GM23338 (cell line): ENCODE measurements around the gene CCN5. TPM values are rescaled to one million over a fixed set of nuclear protein-coding genes. Genes with fewer than 3 reads are reported as not detected.

Source experiments
- ATAC-seq: fragments of 200-7000 bp; cut with Tn5 transposase; 3 replicates; pipeline ENCODE4 v1.9.1; 2020
- DNase-seq: peaks from one replicate; pipeline ENCODE4 v3.0.0-alpha.2; 2015; ENCODE audit warnings: low spot score
- H2AFZ ChIP-seq: fragments of 200-600 bp; sonication (generic); 2 replicates; pipeline ENCODE4 v1.8.0; 2016; ENCODE audit warnings: antibody characterized with exemption, mild to moderate bottlenecking, moderate library complexity
- H3F3A ChIP-seq: fragments of 200-600 bp; sonication (generic); replicated peaks from 2 replicates; pipeline ENCODE4 v1.8.0; 2017; ENCODE audit warnings: antibody characterized with exemption, mixed run types, low read depth
- H3K27ac ChIP-seq: fragments of 200-600 bp; sonication (generic); 2 replicates; pipeline ENCODE4 v1.6.1; 2016; ENCODE audit warnings: low read depth
- H3K27me3 ChIP-seq: fragments of 200-600 bp; sonication (generic); 2 replicates; pipeline ENCODE4 v1.8.0; 2016; ENCODE audit warnings: mild to moderate bottlenecking, mixed run types, moderate library complexity; ENCODE audit not compliant: insufficient read depth
- H3K36me3 ChIP-seq: fragments of 200-600 bp; sonication (generic); 2 replicates; pipeline ENCODE4 v1.8.0; 2016; ENCODE audit warnings: mild to moderate bottlenecking; ENCODE audit not compliant: insufficient read depth
- H3K4me1 ChIP-seq: fragments of 200-600 bp; sonication (generic); 2 replicates; pipeline ENCODE4 v1.8.0; 2016; ENCODE audit warnings: mild to moderate bottlenecking, moderate library complexity; ENCODE audit not compliant: insufficient read depth
- H3K4me2 ChIP-seq: fragments of 200-600 bp; sonication (generic); 2 replicates; pipeline ENCODE4 v1.7.1; 2017; ENCODE audit warnings: mixed run types
- H3K4me3 ChIP-seq: fragments of 200-600 bp; sonication (generic); 2 replicates; pipeline ENCODE4 v1.6.1; 2016; ENCODE audit warnings: mixed run types
- H3K79me2 ChIP-seq: fragments of 200-600 bp; sonication (generic); replicated peaks from 2 replicates; pipeline ENCODE4 v1.8.0; 2017; ENCODE audit warnings: mild to moderate bottlenecking; ENCODE audit not compliant: insufficient read depth
- H3K9me2 ChIP-seq: fragments of 200-600 bp; sonication (generic); 2 replicates; pipeline ENCODE4 v1.8.0; 2017; ENCODE audit not compliant: insufficient read depth
- H4K20me1 ChIP-seq: fragments of 200-600 bp; sonication (generic); replicated peaks from 2 replicates; pipeline ENCODE4 v1.8.0; 2017; ENCODE audit warnings: mild to moderate bottlenecking; ENCODE audit not compliant: insufficient read depth
- H3K27ac Mint-ChIP-seq: 2 replicates; pipeline ENCODE4 v1.8.0; 2020; ENCODE audit warnings: inconsistent platforms, mild to moderate bottlenecking, moderate library complexity, mixed read lengths
- H3K27me3 Mint-ChIP-seq: 3 replicates; pipeline ENCODE4 v1.8.0; 2022; ENCODE audit warnings: low read depth, mild to moderate bottlenecking, moderate library complexity, mixed read lengths, inconsistent platforms; ENCODE audit not compliant: insufficient read depth, poor library complexity
- H3K36me3 Mint-ChIP-seq: 3 replicates; pipeline ENCODE4 v1.8.0; 2021; ENCODE audit warnings: low read depth, mild to moderate bottlenecking, inconsistent platforms, moderate library complexity, mixed read lengths
- H3K4me1 Mint-ChIP-seq: 3 replicates; pipeline ENCODE4 v1.8.0; 2020; ENCODE audit warnings: mild to moderate bottlenecking, inconsistent platforms, mixed read lengths
- H3K4me3 Mint-ChIP-seq: 3 replicates; pipeline ENCODE4 v1.8.0; 2021; ENCODE audit warnings: moderate library complexity, mild to moderate bottlenecking, inconsistent platforms, mixed read lengths
- H3K9me3 Mint-ChIP-seq: 3 replicates; pipeline ENCODE4 v1.8.0; 2020; ENCODE audit warnings: moderate library complexity, mild to moderate bottlenecking, inconsistent platforms, mixed read lengths
- CREB1 ChIP-seq: fragments of 250-450 bp; sonication (Bioruptor Pico); IDR thresholded peaks from 2 replicates; pipeline ENCODE4 v1.5.0; 2020; ENCODE audit warnings: low read depth, mild to moderate bottlenecking, moderate library complexity
- EZH2 ChIP-seq: fragments of 200-600 bp; sonication (generic); IDR thresholded peaks from one replicate; pipeline ENCODE4 v1.8.0; 2017; ENCODE audit warnings: antibody characterized with exemption, mild to moderate bottlenecking, low read depth; ENCODE audit not compliant: unreplicated experiment
- EZH2phosphoT487 ChIP-seq: fragments of 200-600 bp; sonication (generic); IDR thresholded peaks from one replicate; pipeline ENCODE4 v1.8.1; 2018; ENCODE audit warnings: antibody characterized with exemption; ENCODE audit not compliant: unreplicated experiment
- STAT1 ChIP-seq: IDR thresholded peaks from one replicate; pipeline ENCODE4 v1.6.1; 2016; ENCODE audit warnings: antibody characterized with exemption; ENCODE audit not compliant: unreplicated experiment
- ZNF331 ChIP-seq: fragments of 250-450 bp; sonication (Bioruptor Pico); IDR thresholded peaks from 2 replicates; pipeline ENCODE4 v1.5.0; 2020; ENCODE audit warnings: low read depth, mild to moderate bottlenecking, moderate library complexity
- polyA plus RNA-seq: library from polyadenylated mRNA; unstranded; fragments of >200 nt; fragmentation: Nextera tagmentation; extraction: Ambion mirVana; gene quantifications from 2 replicates; pipeline ENCODE4 v1.2.1, GENCODE V29; 2016
- total RNA-seq: library from RNA; depleted of rRNA; stranded (reverse); fragments of >200 nt; shearing (Covaris generic); gene quantifications from 2 replicates; pipeline ENCODE4 v1.2.3, GENCODE V29; 2014
- TF ChIP-seq, protein P1 (sequence below): IDR thresholded peaks from 2 replicates; pipeline ENCODE4 v1.6.1; 2016; ENCODE audit warnings: antibody characterized with exemption
- TF ChIP-seq, protein P2 (sequence below): IDR thresholded peaks from one replicate; pipeline ENCODE4 v1.6.1; 2018; ENCODE audit warnings: antibody characterized with exemption; ENCODE audit not compliant: unreplicated experiment
- TF ChIP-seq, protein P3 (sequence below): fragments of 250-450 bp; sonication (Bioruptor Pico); IDR thresholded peaks from 2 replicates; pipeline ENCODE4 v1.5.0; 2020; ENCODE audit warnings: mild to moderate bottlenecking, moderate library complexity
- TF ChIP-seq, protein P4 (sequence below), 2 experiments: fragments of 200-600 bp in 1 of 2; sonication (generic) in 1 of 2; conservative IDR thresholded peaks; 2 replicates each; pipeline versions ENCODE4 v1.5.1 to v1.6.1; 2016 to 2017; ENCODE audit warnings: antibody characterized with exemption in 2 of 2, low read depth in 2 of 2, mild to moderate bottlenecking in 2 of 2, moderate library complexity in 1 of 2

CCN5 gene
- total and polyA plus RNA-seq, 2 experiments from 2014 or later = not detected

DNA sequence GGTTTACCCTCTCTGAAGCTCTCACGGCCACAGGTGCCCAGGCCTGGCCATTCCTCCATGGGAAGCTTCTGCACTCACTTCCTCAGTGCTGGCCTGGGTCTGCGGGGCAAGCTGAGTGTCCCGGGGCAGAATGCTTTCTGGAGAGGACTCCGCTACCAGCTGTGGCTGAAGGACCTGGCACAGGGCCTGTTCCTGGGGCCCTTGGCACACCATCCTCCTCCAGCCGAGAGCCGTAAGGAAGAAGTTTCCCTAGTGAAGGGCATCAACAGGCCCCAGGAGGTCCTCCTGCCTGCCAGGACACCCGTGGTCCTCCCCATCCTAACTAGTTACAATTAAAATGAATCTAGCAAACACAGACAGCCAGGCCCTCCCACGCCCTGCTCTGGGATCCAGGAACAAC is 16.5 kb downstream of the CCN5 start (continued):
- TF ChIP-seq, protein P1, sequence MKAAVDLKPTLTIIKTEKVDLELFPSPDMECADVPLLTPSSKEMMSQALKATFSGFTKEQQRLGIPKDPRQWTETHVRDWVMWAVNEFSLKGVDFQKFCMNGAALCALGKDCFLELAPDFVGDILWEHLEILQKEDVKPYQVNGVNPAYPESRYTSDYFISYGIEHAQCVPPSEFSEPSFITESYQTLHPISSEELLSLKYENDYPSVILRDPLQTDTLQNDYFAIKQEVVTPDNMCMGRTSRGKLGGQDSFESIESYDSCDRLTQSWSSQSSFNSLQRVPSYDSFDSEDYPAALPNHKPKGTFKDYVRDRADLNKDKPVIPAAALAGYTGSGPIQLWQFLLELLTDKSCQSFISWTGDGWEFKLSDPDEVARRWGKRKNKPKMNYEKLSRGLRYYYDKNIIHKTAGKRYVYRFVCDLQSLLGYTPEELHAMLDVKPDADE = no peak
- TF ChIP-seq ZNF331 (no peak), STAT1 (no peak)
- TF ChIP-seq, protein P2, sequence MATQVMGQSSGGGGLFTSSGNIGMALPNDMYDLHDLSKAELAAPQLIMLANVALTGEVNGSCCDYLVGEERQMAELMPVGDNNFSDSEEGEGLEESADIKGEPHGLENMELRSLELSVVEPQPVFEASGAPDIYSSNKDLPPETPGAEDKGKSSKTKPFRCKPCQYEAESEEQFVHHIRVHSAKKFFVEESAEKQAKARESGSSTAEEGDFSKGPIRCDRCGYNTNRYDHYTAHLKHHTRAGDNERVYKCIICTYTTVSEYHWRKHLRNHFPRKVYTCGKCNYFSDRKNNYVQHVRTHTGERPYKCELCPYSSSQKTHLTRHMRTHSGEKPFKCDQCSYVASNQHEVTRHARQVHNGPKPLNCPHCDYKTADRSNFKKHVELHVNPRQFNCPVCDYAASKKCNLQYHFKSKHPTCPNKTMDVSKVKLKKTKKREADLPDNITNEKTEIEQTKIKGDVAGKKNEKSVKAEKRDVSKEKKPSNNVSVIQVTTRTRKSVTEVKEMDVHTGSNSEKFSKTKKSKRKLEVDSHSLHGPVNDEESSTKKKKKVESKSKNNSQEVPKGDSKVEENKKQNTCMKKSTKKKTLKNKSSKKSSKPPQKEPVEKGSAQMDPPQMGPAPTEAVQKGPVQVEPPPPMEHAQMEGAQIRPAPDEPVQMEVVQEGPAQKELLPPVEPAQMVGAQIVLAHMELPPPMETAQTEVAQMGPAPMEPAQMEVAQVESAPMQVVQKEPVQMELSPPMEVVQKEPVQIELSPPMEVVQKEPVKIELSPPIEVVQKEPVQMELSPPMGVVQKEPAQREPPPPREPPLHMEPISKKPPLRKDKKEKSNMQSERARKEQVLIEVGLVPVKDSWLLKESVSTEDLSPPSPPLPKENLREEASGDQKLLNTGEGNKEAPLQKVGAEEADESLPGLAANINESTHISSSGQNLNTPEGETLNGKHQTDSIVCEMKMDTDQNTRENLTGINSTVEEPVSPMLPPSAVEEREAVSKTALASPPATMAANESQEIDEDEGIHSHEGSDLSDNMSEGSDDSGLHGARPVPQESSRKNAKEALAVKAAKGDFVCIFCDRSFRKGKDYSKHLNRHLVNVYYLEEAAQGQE = no peak

DNA sequence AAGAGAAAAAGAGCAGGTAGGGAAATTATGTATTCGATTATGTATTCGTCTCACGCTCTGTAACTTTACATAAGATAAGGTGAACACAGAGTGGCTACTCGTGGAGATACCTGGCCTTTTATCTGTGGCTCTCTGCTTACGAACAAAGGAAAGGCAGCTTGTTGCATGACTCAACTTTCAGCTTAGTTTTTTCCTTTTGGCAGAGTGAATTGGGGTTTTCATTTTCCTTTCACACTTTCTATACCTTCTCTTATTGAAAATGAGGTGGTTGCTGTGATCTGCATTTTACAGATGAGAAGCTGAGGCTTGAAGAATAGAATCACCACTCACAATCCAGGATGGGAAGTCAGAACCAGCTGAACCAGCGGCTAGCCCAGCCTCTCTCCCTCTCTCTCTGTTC is 17.2 kb downstream of the CCN5 start:
- ATAC-seq (no peak), DNase-seq (no peak)
- H3K4me2 ChIP-seq = no peak overlapping the region
- H2AFZ ChIP-seq = no peak overlapping the region
- H3K79me2 ChIP-seq = no peaks in the 10 kb centered on the region
- H3K36me3 ChIP-seq = no peaks in the 10 kb centered on the region
- Mint-ChIP-seq H3K27me3 (peaks cover 4% of the 10 kb centered on the region), H3K4me1 (peaks cover 51% of the 10 kb centered on the region), H3K9me3 (no peaks in the 10 kb centered on the region; the same call in 2 of the 3 replicates), H3K36me3 (no peaks in the 10 kb centered on the region; the same call in 2 of the 3 replicates), H3K27ac (no peak overlapping the region), H3K4me3 (no peak overlapping the region)
- no peak overlapping the region for H3K27ac ChIP-seq
- no peak overlapping the region for H3K4me3 ChIP-seq
- peaks cover 17% of the 10 kb centered on the region; the same call in 1 of the 2 replicates for H3K4me1 ChIP-seq
- no peaks in the 10 kb centered on the region for H3K27me3 ChIP-seq
- H3K9me2 ChIP-seq = no peaks in the 10 kb centered on the region
- no peaks in the 10 kb centered on the region for H4K20me1 ChIP-seq
- no peaks in the 10 kb centered on the region for H3F3A ChIP-seq
- TF ChIP-seq CREB1 (no peak), ZNF331 (no peak), EZH2phosphoT487 (no peak), EZH2 (no peak)
- TF ChIP-seq, protein P3, sequence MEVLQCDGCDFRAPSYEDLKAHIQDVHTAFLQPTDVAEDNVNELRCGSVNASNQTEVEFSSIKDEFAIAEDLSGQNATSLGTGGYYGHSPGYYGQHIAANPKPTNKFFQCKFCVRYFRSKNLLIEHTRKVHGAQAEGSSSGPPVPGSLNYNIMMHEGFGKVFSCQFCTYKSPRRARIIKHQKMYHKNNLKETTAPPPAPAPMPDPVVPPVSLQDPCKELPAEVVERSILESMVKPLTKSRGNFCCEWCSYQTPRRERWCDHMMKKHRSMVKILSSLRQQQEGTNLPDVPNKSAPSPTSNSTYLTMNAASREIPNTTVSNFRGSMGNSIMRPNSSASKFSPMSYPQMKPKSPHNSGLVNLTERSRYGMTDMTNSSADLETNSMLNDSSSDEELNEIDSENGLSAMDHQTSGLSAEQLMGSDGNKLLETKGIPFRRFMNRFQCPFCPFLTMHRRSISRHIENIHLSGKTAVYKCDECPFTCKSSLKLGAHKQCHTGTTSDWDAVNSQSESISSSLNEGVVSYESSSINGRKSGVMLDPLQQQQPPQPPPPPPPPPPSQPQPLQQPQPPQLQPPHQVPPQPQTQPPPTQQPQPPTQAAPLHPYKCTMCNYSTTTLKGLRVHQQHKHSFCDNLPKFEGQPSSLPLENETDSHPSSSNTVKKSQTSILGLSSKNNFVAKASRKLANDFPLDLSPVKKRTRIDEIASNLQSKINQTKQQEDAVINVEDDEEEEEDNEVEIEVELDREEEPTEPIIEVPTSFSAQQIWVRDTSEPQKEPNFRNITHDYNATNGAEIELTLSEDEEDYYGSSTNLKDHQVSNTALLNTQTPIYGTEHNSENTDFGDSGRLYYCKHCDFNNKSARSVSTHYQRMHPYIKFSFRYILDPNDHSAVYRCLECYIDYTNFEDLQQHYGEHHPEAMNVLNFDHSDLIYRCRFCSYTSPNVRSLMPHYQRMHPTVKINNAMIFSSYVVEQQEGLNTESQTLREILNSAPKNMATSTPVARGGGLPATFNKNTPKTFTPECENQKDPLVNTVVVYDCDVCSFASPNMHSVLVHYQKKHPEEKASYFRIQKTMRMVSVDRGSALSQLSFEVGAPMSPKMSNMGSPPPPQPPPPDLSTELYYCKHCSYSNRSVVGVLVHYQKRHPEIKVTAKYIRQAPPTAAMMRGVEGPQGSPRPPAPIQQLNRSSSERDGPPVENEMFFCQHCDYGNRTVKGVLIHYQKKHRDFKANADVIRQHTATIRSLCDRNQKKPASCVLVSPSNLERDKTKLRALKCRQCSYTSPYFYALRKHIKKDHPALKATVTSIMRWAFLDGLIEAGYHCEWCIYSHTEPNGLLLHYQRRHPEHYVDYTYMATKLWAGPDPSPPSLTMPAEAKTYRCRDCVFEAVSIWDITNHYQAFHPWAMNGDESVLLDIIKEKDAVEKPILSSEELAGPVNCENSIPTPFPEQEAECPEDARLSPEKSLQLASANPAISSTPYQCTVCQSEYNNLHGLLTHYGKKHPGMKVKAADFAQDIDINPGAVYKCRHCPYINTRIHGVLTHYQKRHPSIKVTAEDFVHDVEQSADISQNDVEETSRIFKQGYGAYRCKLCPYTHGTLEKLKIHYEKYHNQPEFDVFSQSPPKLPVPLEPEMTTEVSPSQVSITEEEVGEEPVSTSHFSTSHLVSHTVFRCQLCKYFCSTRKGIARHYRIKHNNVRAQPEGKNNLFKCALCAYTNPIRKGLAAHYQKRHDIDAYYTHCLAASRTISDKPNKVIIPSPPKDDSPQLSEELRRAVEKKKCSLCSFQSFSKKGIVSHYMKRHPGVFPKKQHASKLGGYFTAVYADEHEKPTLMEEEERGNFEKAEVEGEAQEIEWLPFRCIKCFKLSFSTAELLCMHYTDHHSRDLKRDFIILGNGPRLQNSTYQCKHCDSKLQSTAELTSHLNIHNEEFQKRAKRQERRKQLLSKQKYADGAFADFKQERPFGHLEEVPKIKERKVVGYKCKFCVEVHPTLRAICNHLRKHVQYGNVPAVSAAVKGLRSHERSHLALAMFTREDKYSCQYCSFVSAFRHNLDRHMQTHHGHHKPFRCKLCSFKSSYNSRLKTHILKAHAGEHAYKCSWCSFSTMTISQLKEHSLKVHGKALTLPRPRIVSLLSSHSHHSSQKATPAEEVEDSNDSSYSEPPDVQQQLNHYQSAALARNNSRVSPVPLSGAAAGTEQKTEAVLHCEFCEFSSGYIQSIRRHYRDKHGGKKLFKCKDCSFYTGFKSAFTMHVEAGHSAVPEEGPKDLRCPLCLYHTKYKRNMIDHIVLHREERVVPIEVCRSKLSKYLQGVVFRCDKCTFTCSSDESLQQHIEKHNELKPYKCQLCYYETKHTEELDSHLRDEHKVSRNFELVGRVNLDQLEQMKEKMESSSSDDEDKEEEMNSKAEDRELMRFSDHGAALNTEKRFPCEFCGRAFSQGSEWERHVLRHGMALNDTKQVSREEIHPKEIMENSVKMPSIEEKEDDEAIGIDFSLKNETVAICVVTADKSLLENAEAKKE = no peak
- TF ChIP-seq, protein P4, sequence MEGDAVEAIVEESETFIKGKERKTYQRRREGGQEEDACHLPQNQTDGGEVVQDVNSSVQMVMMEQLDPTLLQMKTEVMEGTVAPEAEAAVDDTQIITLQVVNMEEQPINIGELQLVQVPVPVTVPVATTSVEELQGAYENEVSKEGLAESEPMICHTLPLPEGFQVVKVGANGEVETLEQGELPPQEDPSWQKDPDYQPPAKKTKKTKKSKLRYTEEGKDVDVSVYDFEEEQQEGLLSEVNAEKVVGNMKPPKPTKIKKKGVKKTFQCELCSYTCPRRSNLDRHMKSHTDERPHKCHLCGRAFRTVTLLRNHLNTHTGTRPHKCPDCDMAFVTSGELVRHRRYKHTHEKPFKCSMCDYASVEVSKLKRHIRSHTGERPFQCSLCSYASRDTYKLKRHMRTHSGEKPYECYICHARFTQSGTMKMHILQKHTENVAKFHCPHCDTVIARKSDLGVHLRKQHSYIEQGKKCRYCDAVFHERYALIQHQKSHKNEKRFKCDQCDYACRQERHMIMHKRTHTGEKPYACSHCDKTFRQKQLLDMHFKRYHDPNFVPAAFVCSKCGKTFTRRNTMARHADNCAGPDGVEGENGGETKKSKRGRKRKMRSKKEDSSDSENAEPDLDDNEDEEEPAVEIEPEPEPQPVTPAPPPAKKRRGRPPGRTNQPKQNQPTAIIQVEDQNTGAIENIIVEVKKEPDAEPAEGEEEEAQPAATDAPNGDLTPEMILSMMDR (conservative IDR thresholded peaks at IDR 0.05; ENCODE audit: low read depth in 2 of 2) = no peak
